ENCODE measurements around the gene PCSK5. TPM values are rescaled to one million over a fixed set of nuclear protein-coding genes. Genes with fewer than 3 reads are reported as not detected.
A peak's percentile ranks its signal among the peaks of the same experiment; 100 is the strongest.

Gene PCSK5
- polyA plus RNA-seq, 3 donors, result 12.9 to 14.1 (median 14.0) TPM

GRCh38 chr9:76372336-76372735 lies 481.9 kb downstream of the PCSK5 start:
- DNase-seq (ENCODE audit: low read depth in 3 of 3, low spot score in 2 of 3), result no peak

GRCh38 chr9:76373173-76373783 lies 482.8 kb downstream of the PCSK5 start:
- DNase-seq (ENCODE audit: low read depth in 3 of 3, low spot score in 2 of 3), result no peak

GRCh38 chr9:76373784-76374474 lies 483.5 kb downstream of the PCSK5 start:
- no peak for DNase-seq (ENCODE audit: low read depth in 3 of 3, low spot score in 2 of 3)

- DNase-seq (ENCODE audit: low read depth in 3 of 3, low spot score in 2 of 3), result peak; percentile 47 to 61 (median 54)
These were observed 484.5 kb downstream of the PCSK5 start for GRCh38 chr9:76374783-76375559.

DNA sequence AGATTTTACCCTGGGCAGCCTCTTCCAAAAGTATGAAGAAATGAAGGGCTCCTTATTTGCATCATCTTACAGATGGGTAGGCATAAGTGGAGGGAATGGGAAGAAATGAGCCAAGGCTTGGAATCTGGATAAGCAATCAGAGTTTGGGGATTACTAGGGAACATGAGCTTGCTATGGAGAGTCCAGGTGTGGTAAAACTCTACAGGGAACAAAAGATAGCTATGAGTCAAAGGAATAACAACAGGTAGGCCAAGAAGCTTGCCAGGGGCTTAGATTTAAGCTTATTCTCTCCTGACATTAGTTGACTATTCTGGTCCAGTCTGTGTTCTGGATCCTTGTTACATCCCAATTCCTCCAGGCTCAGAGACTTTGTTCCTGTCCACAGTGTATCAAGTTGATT lies 487.3 kb downstream of the PCSK5 start:
- DNase-seq (ENCODE audit: low read depth in 3 of 3, low spot score in 2 of 3), result no peak

DNA sequence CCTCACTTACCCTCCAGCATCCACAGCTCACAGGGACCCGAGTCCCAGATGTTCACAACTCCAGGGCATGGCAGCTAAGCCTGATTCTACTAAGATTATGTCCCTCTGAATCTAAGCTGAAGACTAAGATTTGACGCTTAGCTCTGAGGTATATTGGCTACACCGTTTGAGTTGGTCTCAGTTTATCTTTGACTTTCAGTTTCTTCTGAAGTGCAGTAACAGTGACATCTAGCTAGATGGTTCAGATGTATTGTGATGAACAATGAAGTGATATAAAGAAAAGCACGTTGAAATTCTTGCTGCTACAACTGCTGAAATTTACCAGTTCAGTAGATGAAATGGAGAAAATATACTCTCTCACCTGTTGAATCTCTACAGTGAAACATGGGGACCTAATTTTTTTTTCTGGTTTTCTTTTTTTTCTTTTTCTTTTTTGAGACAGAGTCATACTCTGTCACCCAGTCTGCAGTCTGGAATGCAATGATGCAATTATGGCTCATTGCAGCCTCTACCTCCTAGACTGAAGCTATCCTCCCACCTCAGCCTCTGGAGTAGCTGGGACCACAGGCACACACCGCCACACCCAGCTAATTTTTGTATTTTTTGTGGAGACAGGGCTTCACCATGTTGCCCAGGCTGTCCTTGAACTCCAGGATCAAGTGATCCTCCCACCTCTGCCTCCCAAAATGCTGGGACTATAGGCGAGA lies 488.0 kb downstream of the PCSK5 start:
- DNase-seq (ENCODE audit: low read depth in 3 of 3, low spot score in 2 of 3), result no peak

- no peak for DNase-seq (ENCODE audit: low read depth in 3 of 3, low spot score in 2 of 3)
These were observed 489.0 kb downstream of the PCSK5 start for GRCh38 chr9:76379494-76379893.

- no peak for DNase-seq (ENCODE audit: low read depth in 3 of 3, low spot score in 2 of 3)
These were observed 500.2 kb downstream of the PCSK5 start for GRCh38 chr9:76390656-76391055.

GRCh38 chr9:76394195-76394959 lies 503.9 kb downstream of the PCSK5 start, which contains the start of gene RFK:
Gene RFK, minus strand, starts transcription at chr9:76394426. Its CDS starts 255 bp downstream, at chr9:76394171.
- DNase-seq (ENCODE audit: low read depth in 3 of 3, low spot score in 2 of 3), result peak; percentile 76 to 85 (median 83)

DNA sequence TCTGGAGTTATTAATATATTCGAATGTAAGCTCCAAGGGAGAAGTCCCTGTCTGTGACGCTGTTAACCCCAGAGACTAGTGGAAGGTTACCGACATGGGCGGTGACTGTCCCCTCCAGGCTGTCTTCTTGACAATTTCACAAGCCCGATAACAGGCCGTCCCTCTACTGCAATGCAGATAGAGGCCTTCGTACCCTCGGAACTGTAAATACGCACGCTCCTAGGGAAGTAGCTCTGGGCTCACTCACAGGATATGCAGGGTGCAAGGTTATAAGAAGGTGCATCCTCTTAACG lies 504.4 kb downstream of the PCSK5 start:
- DNase-seq (ENCODE audit: low read depth in 3 of 3, low spot score in 2 of 3), result no peak

GRCh38 chr9:76395381-76395780 lies 504.9 kb downstream of the PCSK5 start:
- no peak for DNase-seq (ENCODE audit: low read depth in 3 of 3, low spot score in 2 of 3)

GRCh38 chr9:76396144-76396543 lies 505.7 kb downstream of the PCSK5 start:
- DNase-seq (ENCODE audit: low read depth in 3 of 3, low spot score in 2 of 3), result no peak

- no peak for DNase-seq (ENCODE audit: low read depth in 3 of 3, low spot score in 2 of 3)
These were observed 506.1 kb downstream of the PCSK5 start for GRCh38 chr9:76396597-76396996.

DNA sequence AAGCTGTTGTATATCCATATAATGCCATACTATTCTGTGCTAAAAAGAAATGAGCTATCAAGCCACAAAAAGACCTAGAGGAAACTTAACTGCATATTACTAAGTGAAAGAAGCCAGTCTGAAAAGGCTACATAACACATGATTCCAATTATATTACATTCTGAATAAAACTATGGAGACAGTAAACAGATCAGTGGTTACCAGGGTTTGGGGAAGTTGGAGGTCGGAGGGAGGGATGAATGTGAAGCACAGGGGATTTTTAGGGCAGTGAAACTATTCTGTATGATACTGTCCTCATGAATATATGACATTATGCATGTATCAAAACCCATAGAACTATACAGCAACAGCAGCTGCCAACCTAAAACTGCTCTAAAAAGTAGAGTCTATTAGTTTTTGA lies 509.4 kb downstream of the PCSK5 start:
- no peak for DNase-seq (ENCODE audit: low read depth in 3 of 3, low spot score in 2 of 3)

GRCh38 chr9:76400534-76401096 lies 510.1 kb downstream of the PCSK5 start:
- no peak for DNase-seq (ENCODE audit: low read depth in 3 of 3, low spot score in 2 of 3)

GRCh38 chr9:76401176-76401575 lies 510.7 kb downstream of the PCSK5 start:
- no peak for DNase-seq (ENCODE audit: low read depth in 3 of 3, low spot score in 2 of 3)

DNA sequence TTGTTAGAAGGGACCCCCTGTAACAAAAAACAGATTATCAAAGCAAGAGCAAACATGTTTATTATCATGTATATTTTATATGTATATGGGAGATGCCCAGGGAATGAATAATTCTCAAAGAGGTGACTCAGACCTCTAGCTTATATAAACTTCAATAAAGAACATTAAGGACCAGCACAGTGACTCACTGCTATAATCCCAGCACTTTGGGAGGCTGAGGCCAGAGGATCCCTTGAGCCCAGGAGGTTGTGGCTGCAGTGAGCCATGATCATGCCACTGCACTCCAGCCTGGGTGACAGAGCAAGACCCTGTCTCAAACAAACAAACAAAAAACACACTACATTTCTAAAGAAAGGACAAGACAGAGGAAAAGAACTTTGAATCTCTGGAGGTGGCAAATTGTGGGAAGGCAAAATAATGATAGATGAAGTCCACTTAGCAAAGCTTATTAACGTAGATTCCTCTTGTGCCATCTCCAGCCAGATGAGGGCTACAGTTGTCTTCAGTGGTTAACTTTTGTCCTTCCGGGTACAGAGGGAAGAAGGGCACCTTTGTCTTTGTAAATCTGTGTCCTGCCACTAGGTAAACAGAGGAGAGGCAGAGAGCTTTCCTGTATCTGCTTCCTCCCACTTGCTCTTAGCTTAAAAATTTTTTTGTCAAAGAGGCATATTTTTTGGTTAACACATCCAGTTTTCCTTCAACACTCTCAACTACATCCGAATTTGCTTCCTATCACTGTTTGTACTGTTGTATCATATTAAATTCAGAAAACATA lies 511.3 kb downstream of the PCSK5 start:
- DNase-seq (ENCODE audit: low read depth in 3 of 3, low spot score in 2 of 3), result no peak

DNA sequence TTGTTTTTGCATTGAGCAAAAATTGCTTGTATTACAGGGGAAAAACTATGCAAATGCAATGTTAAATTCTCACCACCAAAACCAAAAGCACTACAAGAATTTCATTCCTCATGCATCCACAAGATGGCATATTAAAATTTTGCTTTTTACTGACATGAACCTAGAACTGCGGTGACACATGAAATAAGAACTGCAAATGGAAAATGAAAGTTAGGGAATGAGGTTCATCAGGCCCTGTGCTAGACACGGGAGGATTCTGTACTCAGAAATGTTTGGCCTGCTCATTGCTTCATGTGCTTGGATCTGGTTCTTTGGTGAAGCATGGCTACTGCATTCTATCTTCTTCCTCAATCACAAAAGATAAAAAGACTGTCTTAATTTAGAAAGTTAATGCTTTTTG lies 512.9 kb downstream of the PCSK5 start:
- DNase-seq (ENCODE audit: low read depth in 3 of 3, low spot score in 2 of 3), result peak in 1 of 3 donors; percentile 12

- DNase-seq (ENCODE audit: low read depth in 3 of 3, low spot score in 2 of 3), result no peak
These were observed 513.9 kb downstream of the PCSK5 start for GRCh38 chr9:76404401-76404800.

Measured in right renal cortex interstitium (tissue), 3 donors.